ENCODE data around the gene C1orf21.

Gene C1orf21

GRCh38 chr1:184395937-184396480 is 9.2 kb downstream of the C1orf21 start:
- no peaks in the 10 kb centered on the region for H3K36me3 ChIP-seq (ENCODE audit: control insufficient read depth, insufficient read depth, low read length)
- no peak overlapping the region for H2AFZ ChIP-seq
- no peaks in the 10 kb centered on the region for H3K9me3 ChIP-seq (ENCODE audit: control insufficient read depth, low read length)
- no peaks in the 10 kb centered on the region for H3K4me1 ChIP-seq
- no peaks in the 10 kb centered on the region for H3K27me3 ChIP-seq (ENCODE audit: control insufficient read depth, insufficient read depth, low read length)
- H3K27ac ChIP-seq, result no peak overlapping the region
- H3K4me2 ChIP-seq (ENCODE audit: low read length), result no peak overlapping the region
- H3K9ac ChIP-seq, result no peak overlapping the region
- H3K79me2 ChIP-seq, result peaks cover 2% of the 10 kb centered on the region
- TF ChIP-seq, protein P1, sequence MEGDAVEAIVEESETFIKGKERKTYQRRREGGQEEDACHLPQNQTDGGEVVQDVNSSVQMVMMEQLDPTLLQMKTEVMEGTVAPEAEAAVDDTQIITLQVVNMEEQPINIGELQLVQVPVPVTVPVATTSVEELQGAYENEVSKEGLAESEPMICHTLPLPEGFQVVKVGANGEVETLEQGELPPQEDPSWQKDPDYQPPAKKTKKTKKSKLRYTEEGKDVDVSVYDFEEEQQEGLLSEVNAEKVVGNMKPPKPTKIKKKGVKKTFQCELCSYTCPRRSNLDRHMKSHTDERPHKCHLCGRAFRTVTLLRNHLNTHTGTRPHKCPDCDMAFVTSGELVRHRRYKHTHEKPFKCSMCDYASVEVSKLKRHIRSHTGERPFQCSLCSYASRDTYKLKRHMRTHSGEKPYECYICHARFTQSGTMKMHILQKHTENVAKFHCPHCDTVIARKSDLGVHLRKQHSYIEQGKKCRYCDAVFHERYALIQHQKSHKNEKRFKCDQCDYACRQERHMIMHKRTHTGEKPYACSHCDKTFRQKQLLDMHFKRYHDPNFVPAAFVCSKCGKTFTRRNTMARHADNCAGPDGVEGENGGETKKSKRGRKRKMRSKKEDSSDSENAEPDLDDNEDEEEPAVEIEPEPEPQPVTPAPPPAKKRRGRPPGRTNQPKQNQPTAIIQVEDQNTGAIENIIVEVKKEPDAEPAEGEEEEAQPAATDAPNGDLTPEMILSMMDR (IDR thresholded peaks at IDR 0.05), result no peak
- no peak overlapping the region for H3K4me3 ChIP-seq (ENCODE audit: low read depth, low read length)

- H3K4me1 ChIP-seq, result no peaks in the 10 kb centered on the region
- TF ChIP-seq, protein P1 (IDR thresholded peaks at IDR 0.05), result no peak
- H3K36me3 ChIP-seq (ENCODE audit: control insufficient read depth, insufficient read depth, low read length), result no peaks in the 10 kb centered on the region
- no peak overlapping the region for H3K27ac ChIP-seq
- H3K4me3 ChIP-seq (ENCODE audit: low read depth, low read length), result no peak overlapping the region
- H2AFZ ChIP-seq, result no peak overlapping the region
- no peaks in the 10 kb centered on the region for H3K9me3 ChIP-seq (ENCODE audit: control insufficient read depth, low read length)
- H3K9ac ChIP-seq, result no peak overlapping the region
- H3K4me2 ChIP-seq (ENCODE audit: low read length), result no peak overlapping the region
- H3K27me3 ChIP-seq (ENCODE audit: control insufficient read depth, insufficient read depth, low read length), result no peaks in the 10 kb centered on the region
- peaks cover 2% of the 10 kb centered on the region for H3K79me2 ChIP-seq
Observed at GRCh38 chr1:184399192-184399847, 12.5 kb downstream of the C1orf21 start.

DNA sequence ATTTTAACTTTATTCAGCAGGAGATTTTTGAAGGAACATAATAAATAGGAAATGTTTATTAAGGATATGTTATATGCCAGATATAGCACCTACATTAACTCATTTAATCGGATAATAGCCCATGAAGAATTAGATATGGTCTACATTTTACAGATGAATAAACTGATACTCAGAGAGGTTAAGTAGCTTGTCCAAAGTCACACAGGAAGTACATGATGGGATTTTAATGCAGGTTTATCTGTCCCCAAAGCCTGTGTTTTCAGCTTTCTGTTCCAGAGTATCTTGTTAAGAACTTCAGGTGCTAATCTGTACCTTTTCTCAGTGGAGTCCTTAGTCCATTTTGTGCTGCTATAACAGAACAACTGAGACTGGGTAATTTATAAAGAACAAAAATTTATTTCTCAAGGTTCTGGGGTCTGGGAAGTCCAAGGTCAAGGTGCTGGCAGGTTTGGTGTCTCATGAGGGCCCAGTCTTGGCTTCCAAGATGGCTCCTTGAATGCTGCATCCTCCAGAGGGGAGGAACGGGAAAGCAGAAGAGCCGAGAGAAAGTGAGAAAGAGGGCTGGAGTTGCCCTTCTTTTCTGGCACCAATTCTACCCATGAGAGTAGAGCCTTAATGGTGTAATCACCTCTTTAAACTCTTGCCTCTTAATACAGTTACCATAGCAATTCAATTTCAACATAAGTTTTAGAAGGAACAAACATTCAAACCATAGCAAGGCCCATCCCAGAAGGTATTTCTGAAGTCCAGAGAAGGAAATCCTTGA is 17.3 kb downstream of the C1orf21 start:
- H3K4me2 ChIP-seq (ENCODE audit: low read length), result no peak overlapping the region
- no peak overlapping the region for H2AFZ ChIP-seq
- H3K36me3 ChIP-seq (ENCODE audit: control insufficient read depth, insufficient read depth, low read length), result no peaks in the 10 kb centered on the region
- H3K27me3 ChIP-seq (ENCODE audit: control insufficient read depth, insufficient read depth, low read length), result no peaks in the 10 kb centered on the region
- no peak overlapping the region for H3K27ac ChIP-seq
- H3K9ac ChIP-seq, result no peak overlapping the region
- no peaks in the 10 kb centered on the region for H3K4me1 ChIP-seq
- H3K9me3 ChIP-seq (ENCODE audit: control insufficient read depth, low read length), result no peaks in the 10 kb centered on the region
- H3K4me3 ChIP-seq (ENCODE audit: low read depth, low read length), result no peak overlapping the region
- TF ChIP-seq, protein P1 (IDR thresholded peaks at IDR 0.05), result no peak
- peaks cover 2% of the 10 kb centered on the region for H3K79me2 ChIP-seq

DNA sequence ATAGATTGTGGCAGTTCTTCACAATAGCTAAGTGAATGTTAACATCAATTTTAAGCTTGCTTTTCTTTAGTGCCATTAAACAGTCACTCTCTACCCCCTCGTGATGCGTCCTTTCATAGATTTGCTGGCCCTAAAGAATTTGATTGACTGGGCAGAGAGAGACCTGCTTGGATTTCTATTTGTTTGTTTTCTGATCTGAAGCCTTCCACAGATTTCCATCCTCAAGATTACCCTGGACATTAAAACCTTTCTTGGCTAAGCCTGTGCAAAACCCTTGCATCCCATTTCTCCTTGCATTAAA is 17.8 kb downstream of the C1orf21 start:
- Histone ChIP-seq H3K27ac (no peak overlapping the region), H3K4me2 (ENCODE audit: low read length) (no peak overlapping the region), H2AFZ (no peak overlapping the region), H3K9ac (no peak overlapping the region), H3K9me3 (ENCODE audit: control insufficient read depth, low read length) (no peaks in the 10 kb centered on the region), H3K79me2 (peaks cover 2% of the 10 kb centered on the region), H3K36me3 (ENCODE audit: control insufficient read depth, insufficient read depth, low read length) (no peaks in the 10 kb centered on the region), H3K4me1 (no peaks in the 10 kb centered on the region), H3K4me3 (ENCODE audit: low read depth, low read length) (no peak overlapping the region), H3K27me3 (ENCODE audit: control insufficient read depth, insufficient read depth, low read length) (no peaks in the 10 kb centered on the region)
- TF ChIP-seq, protein P1 (IDR thresholded peaks at IDR 0.05), result no peak

All from parathyroid adenoma (tissue), 2 donors.